ENCODE measurements around the gene FHIP1A. TPM values are rescaled to one million over a fixed set of nuclear protein-coding genes. Genes with fewer than 3 reads are reported as not detected.
A peak's percentile ranks its signal among the peaks of the same experiment; 100 is the strongest.

Gene FHIP1A
- total and polyA plus RNA-seq, 9 of the 15 experiments (the other 6 are each of a cell fraction or from before 2014, with no cell fraction given): 0.01 to 0.95 (median 0.04) TPM; not detected in 4

GRCh38 chr4:151408630-151409469 is at the start of gene FHIP1A (continued):
- TF ChIP-seq, protein P1, sequence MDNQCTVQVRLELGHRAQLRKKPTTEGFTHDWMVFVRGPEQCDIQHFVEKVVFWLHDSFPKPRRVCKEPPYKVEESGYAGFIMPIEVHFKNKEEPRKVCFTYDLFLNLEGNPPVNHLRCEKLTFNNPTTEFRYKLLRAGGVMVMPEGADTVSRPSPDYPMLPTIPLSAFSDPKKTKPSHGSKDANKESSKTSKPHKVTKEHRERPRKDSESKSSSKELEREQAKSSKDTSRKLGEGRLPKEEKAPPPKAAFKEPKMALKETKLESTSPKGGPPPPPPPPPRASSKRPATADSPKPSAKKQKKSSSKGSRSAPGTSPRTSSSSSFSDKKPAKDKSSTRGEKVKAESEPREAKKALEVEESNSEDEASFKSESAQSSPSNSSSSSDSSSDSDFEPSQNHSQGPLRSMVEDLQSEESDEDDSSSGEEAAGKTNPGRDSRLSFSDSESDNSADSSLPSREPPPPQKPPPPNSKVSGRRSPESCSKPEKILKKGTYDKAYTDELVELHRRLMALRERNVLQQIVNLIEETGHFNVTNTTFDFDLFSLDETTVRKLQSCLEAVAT (IDR thresholded peaks at IDR 0.05): no peak
- TF ChIP-seq NELFE (IDR thresholded peaks at IDR 0.05; ENCODE audit: insufficient read depth, insufficient read length) (no peak), POLR2A (conservative IDR thresholded peaks at IDR 0.05) (0 out of 2 replicates have a peak, but pooled peaks have one; percentile 40), SIX5 (IDR thresholded peaks at IDR 0.05; ENCODE audit: borderline replicate concordance in 1 of 2, insufficient read depth in 1 of 2, low read depth in 1 of 2, low read length in 2 of 2) (no peak), HNRNPL (IDR thresholded peaks at IDR 0.05; ENCODE audit: low read depth, low read length) (no peak), MEF2D (tag; conservative IDR thresholded peaks at IDR 0.05; ENCODE audit: low read depth) (no peak), ZBTB8A (IDR thresholded peaks at IDR 0.05; ENCODE audit: partially characterized antibody) (no peak), ZBTB43 (CRISPR knock-in tag; IDR thresholded peaks at IDR 0.05) (no peak), ZSCAN32 (CRISPR knock-in tag; IDR thresholded peaks at IDR 0.05) (no peak), PHTF2 (CRISPR knock-in tag; IDR thresholded peaks at IDR 0.05) (no peak), ZNF121 (CRISPR knock-in tag; conservative IDR thresholded peaks at IDR 0.05) (no peak), HNRNPLL (IDR thresholded peaks at IDR 0.05; ENCODE audit: low read depth, low read length, poor library complexity, severe bottlenecking) (peak; percentile 64), GMEB1 (CRISPR knock-in tag; IDR thresholded peaks at IDR 0.05) (no peak), ELF1 (tag; IDR thresholded peaks at IDR 0.05) (no peak), NKRF (IDR thresholded peaks at IDR 0.05; ENCODE audit: borderline replicate concordance) (no peak), CREB1 (IDR thresholded peaks at IDR 0.05) (peak; percentile 63; the same call in 1 of the 2 replicates), CREB1 (CRISPR knock-in tag; IDR thresholded peaks at IDR 0.05) (peak; percentile 52), SRSF3 (IDR thresholded peaks at IDR 0.05; ENCODE audit: insufficient read depth, low read length) (no peak), U2AF2 (optimal IDR thresholded peaks at IDR 0.05; ENCODE audit: low read depth, low read length) (no peak), EHMT2 (IDR thresholded peaks at IDR 0.05) (no peak)
- TF ChIP-seq, protein P2, sequence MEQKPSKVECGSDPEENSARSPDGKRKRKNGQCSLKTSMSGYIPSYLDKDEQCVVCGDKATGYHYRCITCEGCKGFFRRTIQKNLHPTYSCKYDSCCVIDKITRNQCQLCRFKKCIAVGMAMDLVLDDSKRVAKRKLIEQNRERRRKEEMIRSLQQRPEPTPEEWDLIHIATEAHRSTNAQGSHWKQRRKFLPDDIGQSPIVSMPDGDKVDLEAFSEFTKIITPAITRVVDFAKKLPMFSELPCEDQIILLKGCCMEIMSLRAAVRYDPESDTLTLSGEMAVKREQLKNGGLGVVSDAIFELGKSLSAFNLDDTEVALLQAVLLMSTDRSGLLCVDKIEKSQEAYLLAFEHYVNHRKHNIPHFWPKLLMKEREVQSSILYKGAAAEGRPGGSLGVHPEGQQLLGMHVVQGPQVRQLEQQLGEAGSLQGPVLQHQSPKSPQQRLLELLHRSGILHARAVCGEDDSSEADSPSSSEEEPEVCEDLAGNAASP (IDR thresholded peaks at IDR 0.05): no peak
